ENCODE results near the gene PPP6R2. TPM values are rescaled to one million over a fixed set of nuclear protein-coding genes. Genes with fewer than 3 reads are reported as not detected.
A peak's percentile ranks its signal among the peaks of the same experiment; 100 is the strongest.

PPP6R2 gene
- total and polyA plus RNA-seq, 2 of the 8 experiments (the other 6 are each of a cell fraction or from before 2014, with no cell fraction given): 25.0 to 32.2 TPM

DNA sequence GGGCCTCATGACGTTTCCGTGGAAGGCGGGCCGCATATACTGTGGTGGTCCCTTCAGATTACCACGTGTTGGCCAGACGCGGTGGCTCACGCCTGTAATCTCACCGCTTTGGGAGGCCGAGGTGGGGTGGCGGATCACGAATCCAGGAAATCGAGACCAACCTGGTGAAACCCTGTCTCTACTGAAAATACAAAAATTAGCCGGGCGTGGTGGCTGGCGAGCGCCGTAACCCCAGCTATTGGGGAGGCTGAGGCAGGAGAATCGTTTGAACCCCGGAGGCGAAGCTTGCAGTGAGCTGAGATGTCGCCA lies 15.5 kb upstream of the PPP6R2 start:
- Histone ChIP-seq H3K27ac (ENCODE audit: low read depth, low read length) (no peak overlapping the region), H2AFZ (ENCODE audit: low read length) (no peak overlapping the region), H3K14ac (ENCODE audit: insufficient read length) (no peak overlapping the region)

More for the DNA sequence above, 15.5 kb upstream of the PPP6R2 start:
- CTCF ChIA-PET (ENCODE audit: partially characterized antibody): interaction anchor here (0.6 to 4.0 kb wide), 11 partner anchors 10 to 76 kb away, joined by 3 to 24 read pairs (median 6); no protein-coding TSS in a partner anchor
- peak overlapping the region; percentile 56 to 84 (median 62) for H3K4me3 ChIP-seq (ENCODE audit: extremely low read depth in 1 of 4, insufficient read depth in 2 of 4, low read depth in 3 of 4, low read length in 4 of 4)
- no peak overlapping the region for H2AK5ac ChIP-seq (ENCODE audit: low read depth, low read length)
- TF ChIP-seq SP4 (IDR thresholded peaks at IDR 0.05; ENCODE audit: low read length) (no peak), POLR2AphosphoS5 (IDR thresholded peaks at IDR 0.05; ENCODE audit: low read depth, low read length) (no peak), TEAD4 (IDR thresholded peaks at IDR 0.05; ENCODE audit: low read depth, low read length) (no peak), BACH1 (IDR thresholded peaks at IDR 0.05; ENCODE audit: low read length) (no peak), EZH2 (IDR thresholded peaks at IDR 0.05; ENCODE audit: low read depth, low read length, severe bottlenecking) (no peak), SIRT6 (IDR thresholded peaks at IDR 0.05; ENCODE audit: low read length) (no peak), CEBPB (IDR thresholded peaks at IDR 0.05; ENCODE audit: low read depth, low read length) (no peak)
- TF ChIP-seq, protein P1, sequence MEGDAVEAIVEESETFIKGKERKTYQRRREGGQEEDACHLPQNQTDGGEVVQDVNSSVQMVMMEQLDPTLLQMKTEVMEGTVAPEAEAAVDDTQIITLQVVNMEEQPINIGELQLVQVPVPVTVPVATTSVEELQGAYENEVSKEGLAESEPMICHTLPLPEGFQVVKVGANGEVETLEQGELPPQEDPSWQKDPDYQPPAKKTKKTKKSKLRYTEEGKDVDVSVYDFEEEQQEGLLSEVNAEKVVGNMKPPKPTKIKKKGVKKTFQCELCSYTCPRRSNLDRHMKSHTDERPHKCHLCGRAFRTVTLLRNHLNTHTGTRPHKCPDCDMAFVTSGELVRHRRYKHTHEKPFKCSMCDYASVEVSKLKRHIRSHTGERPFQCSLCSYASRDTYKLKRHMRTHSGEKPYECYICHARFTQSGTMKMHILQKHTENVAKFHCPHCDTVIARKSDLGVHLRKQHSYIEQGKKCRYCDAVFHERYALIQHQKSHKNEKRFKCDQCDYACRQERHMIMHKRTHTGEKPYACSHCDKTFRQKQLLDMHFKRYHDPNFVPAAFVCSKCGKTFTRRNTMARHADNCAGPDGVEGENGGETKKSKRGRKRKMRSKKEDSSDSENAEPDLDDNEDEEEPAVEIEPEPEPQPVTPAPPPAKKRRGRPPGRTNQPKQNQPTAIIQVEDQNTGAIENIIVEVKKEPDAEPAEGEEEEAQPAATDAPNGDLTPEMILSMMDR (IDR thresholded peaks at IDR 0.05; ENCODE audit: control extremely low read depth in 1 of 3, insufficient read depth in 1 of 3, low read depth in 1 of 3, low read length in 3 of 3): no peak
- WGBS, 2 experiments (ENCODE audit: extremely low coverage in 1 of 2, insufficient coverage in 1 of 2, insufficient read length in 1 of 2, insufficient replicate concordance in 2 of 2, low coverage in 1 of 2, low lambda C conversion rate in 2 of 2, missing lambda C conversion rate in 1 of 2): 89% methylated on average over 22 of the region's 22 CpGs; no CpG with 5 or more reads in 1 of the 2 experiments
- POLR2A ChIA-PET (ENCODE audit: partially characterized antibody): interaction anchor here (0.6 to 2.4 kb wide), 5 partner anchors 11 to 1874 kb away, joined by 3 to 6 read pairs (median 4); no protein-coding TSS in a partner anchor
- H4K8ac ChIP-seq (ENCODE audit: extremely low read depth, insufficient read depth, low read length): peak overlapping the region; percentile 97
- H3K79me2 ChIP-seq (ENCODE audit: control insufficient read depth in 1 of 2, insufficient read depth in 2 of 2, low read length in 2 of 2): no peaks in the 10 kb centered on the region
- no peak for DNase-seq (ENCODE audit: low read depth in 1 of 2, low spot score in 2 of 2)
- no peak overlapping the region for H3K23ac ChIP-seq (ENCODE audit: insufficient read length)
- H3K4me2 ChIP-seq (ENCODE audit: insufficient read depth in 1 of 2, low read depth in 2 of 2, low read length in 2 of 2): peak overlapping the region; percentile 59 to 78
- no peak overlapping the region for H2BK5ac ChIP-seq (ENCODE audit: low read depth, low read length)
- peak overlapping the region; percentile 60 for H4K5ac ChIP-seq (ENCODE audit: insufficient read length, low read depth, low read length)
- H2BK20ac ChIP-seq (ENCODE audit: low read length): no peak overlapping the region
- no peak overlapping the region for H3K4ac ChIP-seq (replicated peaks; ENCODE audit: insufficient read length, low read depth, low read length)
- FAIRE-seq: no peak
- no peaks in the 10 kb centered on the region for H3K79me1 ChIP-seq (ENCODE audit: low read depth, low read length)
- no peak overlapping the region for H2BK15ac ChIP-seq (ENCODE audit: low read length)
- H3K9me3 ChIP-seq (ENCODE audit: insufficient read depth in 2 of 2, low read depth in 1 of 2, low read length in 1 of 2): no peaks in the 10 kb centered on the region
- no peaks in the 10 kb centered on the region for H3K36me3 ChIP-seq (ENCODE audit: control insufficient read depth in 2 of 4, insufficient read depth in 4 of 4, low read length in 3 of 4)
- H4K91ac ChIP-seq (replicated peaks; ENCODE audit: insufficient read length, low read length): no peak overlapping the region
- H3K56ac ChIP-seq (replicated peaks; ENCODE audit: insufficient read length, low read depth, low read length): no peak overlapping the region
- H3K4me1 ChIP-seq (replicated peaks in 1 of 4; ENCODE audit: control insufficient read depth in 3 of 4, insufficient read depth in 4 of 4, low read length in 3 of 4): peaks cover 0 to 8% (median 2%) of the 10 kb centered on the region in 4 experiments; a peak in 4 of 7 replicates
- H3K9ac ChIP-seq (replicated peaks in 1 of 4; ENCODE audit: extremely low read depth in 1 of 4, low read depth in 3 of 4, low read length in 3 of 4): no peak overlapping the region; a peak in 1 of 7 replicates
- H3K23me2 ChIP-seq (ENCODE audit: low read depth, low read length): peaks cover 10% of the 10 kb centered on the region; the same call in 1 of the 2 replicates
- no peak overlapping the region for H3K18ac ChIP-seq (ENCODE audit: extremely low read depth, low read length)
- peaks cover 1 to 13% (median 12%) of the 10 kb centered on the region in 4 experiments; a peak in 6 of 7 replicates for H3K27me3 ChIP-seq (replicated peaks in 1 of 4; ENCODE audit: control insufficient read depth in 3 of 4, extremely low read depth in 1 of 4, insufficient read depth in 3 of 4, low read length in 3 of 4)
- no peaks in the 10 kb centered on the region for H4K20me1 ChIP-seq (replicated peaks in 1 of 2; ENCODE audit: control insufficient read depth in 1 of 2, insufficient read depth in 2 of 2, low read length in 2 of 2)
- no peak overlapping the region for H2BK12ac ChIP-seq (ENCODE audit: low read depth, low read length)
- no peak overlapping the region for H2BK120ac ChIP-seq (replicated peaks; ENCODE audit: low read depth, low read length)
